Measurements from ENCODE around the gene CYP2U1. TPM values are rescaled to one million over a fixed set of nuclear protein-coding genes. Genes with fewer than 3 reads are reported as not detected.

CYP2U1 gene
- total and polyA plus RNA-seq, 2 donors (not counting 3 experiments of a cell fraction or from before 2014, with no cell fraction given): 2.9 to 5.8 TPM

- H3K9me3 ChIP-seq (replicated peaks; ENCODE audit: control insufficient read depth, insufficient read depth, low read length): no peaks in the 10 kb centered on the region
- H3K9me1 ChIP-seq (replicated peaks; ENCODE audit: control insufficient read depth, extremely low read depth, insufficient read depth, low read length): no peaks in the 10 kb centered on the region
- ChIA-PET POLR2A (no interaction called here), CTCF (interaction anchor here (0.8 to 2.8 kb wide), 10 partner anchors 8 to 177 kb away, joined by 3 to 11 read pairs (median 4); partner anchors contain the start of gene PAPSS1)
- H3K4me2 ChIP-seq (ENCODE audit: insufficient read depth, low read length): peak overlapping the region; percentile 99
- dilution Hi-C loops (cut with MboI; ENCODE audit: extremely low pct_ligation_motif_present, low sequenced_read_pairs) (no loop called here), intact Hi-C loops (cut with micrococcal nuclease) (loop anchor here (1.0 to 10.0 kb wide), 4 partner anchors 25 to 772 kb away; partner anchors contain the start of gene SGMS2)
- no peak for DNase-seq (ENCODE audit: low read depth, low spot score)
- no peak for TF ChIP-seq FOS (IDR thresholded peaks at IDR 0.05; ENCODE audit: borderline replicate concordance, insufficient read depth, low read length)
- no peak for TF ChIP-seq POLR2A (IDR thresholded peaks at IDR 0.05; ENCODE audit: low read depth, low read length)
- TF ChIP-seq JUN (IDR thresholded peaks at IDR 0.05; ENCODE audit: borderline replicate concordance, insufficient read depth, insufficient read length, low read depth): no peak
- TF ChIP-seq EZH2 (IDR thresholded peaks at IDR 0.05; ENCODE audit: borderline replicate concordance, low read depth, low read length, severe bottlenecking): no peak
- TF ChIP-seq MYC (IDR thresholded peaks at IDR 0.05; ENCODE audit: low read depth, low read length): no peak
- peaks cover 34% of the 10 kb centered on the region for H3K4me1 ChIP-seq (ENCODE audit: control insufficient read depth, extremely low read depth, insufficient read depth, low read length)
- no peak for FAIRE-seq
- H3K4me3 ChIP-seq (replicated peaks in 1 of 3; ENCODE audit: insufficient read depth in 1 of 3, low read depth in 1 of 3, low read length in 3 of 3): peak overlapping the region in 2 of 3 experiments; percentile 15 to 59
- no peaks in the 10 kb centered on the region for H3K27me3 ChIP-seq (ENCODE audit: control insufficient read depth in 2 of 2, insufficient read depth in 2 of 2, low read length in 2 of 2)
- peak overlapping the region; percentile 44 for H2AFZ ChIP-seq (ENCODE audit: low read depth, low read length)
- H4K20me1 ChIP-seq (replicated peaks; ENCODE audit: control insufficient read depth, extremely low read depth, insufficient read depth, low read length): no peaks in the 10 kb centered on the region
- no peaks in the 10 kb centered on the region for H3K36me3 ChIP-seq (ENCODE audit: control insufficient read depth in 2 of 2, extremely low read depth in 1 of 2, insufficient read depth in 2 of 2, low read length in 2 of 2)
- TSS peak; percentile 94 for BruUV-seq (replicated peaks)
- H3K27ac ChIP-seq (ENCODE audit: insufficient read depth, low read depth, low read length): peak overlapping the region; percentile 99
- H3K79me2 ChIP-seq (ENCODE audit: control insufficient read depth, insufficient read depth, low read length): peaks cover 15% of the 10 kb centered on the region
- H3K9ac ChIP-seq (replicated peaks; ENCODE audit: extremely low read depth, insufficient read depth, low read length): peak overlapping the region; percentile 88
Observed at GRCh38 chr4:107896646-107897045, 34.7 kb upstream of the CYP2U1 start.

- Histone ChIP-seq H3K79me2 (ENCODE audit: control insufficient read depth, insufficient read depth, low read length) (peaks cover 15% of the 10 kb centered on the region), H2AFZ (ENCODE audit: low read depth, low read length) (no peak overlapping the region), H3K4me3 (replicated peaks in 1 of 3; ENCODE audit: insufficient read depth in 1 of 3, low read depth in 1 of 3, low read length in 3 of 3) (no peak overlapping the region), H4K20me1 (replicated peaks; ENCODE audit: control insufficient read depth, extremely low read depth, insufficient read depth, low read length) (no peaks in the 10 kb centered on the region), H3K27ac (ENCODE audit: insufficient read depth, low read depth, low read length) (peak overlapping the region; percentile 99), H3K4me1 (ENCODE audit: control insufficient read depth, extremely low read depth, insufficient read depth, low read length) (peaks cover 34% of the 10 kb centered on the region), H3K9ac (replicated peaks; ENCODE audit: extremely low read depth, insufficient read depth, low read length) (no peak overlapping the region), H3K4me2 (ENCODE audit: insufficient read depth, low read length) (peak overlapping the region; percentile 8), H3K9me3 (replicated peaks; ENCODE audit: control insufficient read depth, insufficient read depth, low read length) (no peaks in the 10 kb centered on the region), H3K36me3 (ENCODE audit: control insufficient read depth in 2 of 2, extremely low read depth in 1 of 2, insufficient read depth in 2 of 2, low read length in 2 of 2) (no peaks in the 10 kb centered on the region), H3K27me3 (ENCODE audit: control insufficient read depth in 2 of 2, insufficient read depth in 2 of 2, low read length in 2 of 2) (no peaks in the 10 kb centered on the region), H3K9me1 (replicated peaks; ENCODE audit: control insufficient read depth, extremely low read depth, insufficient read depth, low read length) (no peaks in the 10 kb centered on the region)
- TF ChIP-seq MYC (IDR thresholded peaks at IDR 0.05; ENCODE audit: low read depth, low read length): no peak
- TF ChIP-seq POLR2AphosphoS5 (IDR thresholded peaks at IDR 0.05; ENCODE audit: insufficient read depth, low read depth, low read length): no peak
- TF ChIP-seq EZH2 (IDR thresholded peaks at IDR 0.05; ENCODE audit: borderline replicate concordance, low read depth, low read length, severe bottlenecking): no peak
- TF ChIP-seq GATA2 (IDR thresholded peaks at IDR 0.05; ENCODE audit: insufficient read depth, insufficient read length, low read depth, low read length): no peak
- TF ChIP-seq MAX (IDR thresholded peaks at IDR 0.05; ENCODE audit: insufficient read depth, insufficient read length): no peak
- no peak for TF ChIP-seq CTCF (IDR thresholded peaks at IDR 0.05; ENCODE audit: extremely low read depth in 1 of 2, insufficient read depth in 1 of 2, low read depth in 1 of 2, low read length in 2 of 2)
- TF ChIP-seq JUN (IDR thresholded peaks at IDR 0.05; ENCODE audit: borderline replicate concordance, insufficient read depth, insufficient read length, low read depth): no peak
- TF ChIP-seq POLR2A (IDR thresholded peaks at IDR 0.05; ENCODE audit: low read depth, low read length): no peak
- no peak for TF ChIP-seq FOS (IDR thresholded peaks at IDR 0.05; ENCODE audit: borderline replicate concordance, insufficient read depth, low read length)
- BruUV-seq (replicated peaks): no TSS peak
- FAIRE-seq (no peak), DNase-seq (ENCODE audit: low read depth, low spot score) (peak; percentile 51)
- CTCF ChIA-PET: interaction anchor here (1.1 to 1.9 kb wide), 5 partner anchors 9 to 138 kb away, joined by 3 to 6 read pairs (median 5); no protein-coding TSS in a partner anchor
- intact Hi-C loops (cut with micrococcal nuclease) (loop anchor here (10.0 kb wide), 1 partner anchor 773 kb away; no protein-coding TSS in a partner anchor), dilution Hi-C loops (cut with MboI; ENCODE audit: extremely low pct_ligation_motif_present, low sequenced_read_pairs) (no loop called here)
- POLR2A ChIA-PET: no interaction called here
Observed at GRCh38 chr4:107897823-107898222, 33.5 kb upstream of the CYP2U1 start.
